HG02943 (cell line): ENCODE measurements around the gene SNRPB2.

Experiments used
- ATAC-seq: cut with Tn5 transposase; IDR thresholded peaks from one replicate; pipeline ENCODE4 v1.9.1; 2021; ENCODE audit warnings: mild to moderate bottlenecking, low read depth, moderate library complexity; ENCODE audit not compliant: unreplicated experiment

The SNRPB2 gene

DNA sequence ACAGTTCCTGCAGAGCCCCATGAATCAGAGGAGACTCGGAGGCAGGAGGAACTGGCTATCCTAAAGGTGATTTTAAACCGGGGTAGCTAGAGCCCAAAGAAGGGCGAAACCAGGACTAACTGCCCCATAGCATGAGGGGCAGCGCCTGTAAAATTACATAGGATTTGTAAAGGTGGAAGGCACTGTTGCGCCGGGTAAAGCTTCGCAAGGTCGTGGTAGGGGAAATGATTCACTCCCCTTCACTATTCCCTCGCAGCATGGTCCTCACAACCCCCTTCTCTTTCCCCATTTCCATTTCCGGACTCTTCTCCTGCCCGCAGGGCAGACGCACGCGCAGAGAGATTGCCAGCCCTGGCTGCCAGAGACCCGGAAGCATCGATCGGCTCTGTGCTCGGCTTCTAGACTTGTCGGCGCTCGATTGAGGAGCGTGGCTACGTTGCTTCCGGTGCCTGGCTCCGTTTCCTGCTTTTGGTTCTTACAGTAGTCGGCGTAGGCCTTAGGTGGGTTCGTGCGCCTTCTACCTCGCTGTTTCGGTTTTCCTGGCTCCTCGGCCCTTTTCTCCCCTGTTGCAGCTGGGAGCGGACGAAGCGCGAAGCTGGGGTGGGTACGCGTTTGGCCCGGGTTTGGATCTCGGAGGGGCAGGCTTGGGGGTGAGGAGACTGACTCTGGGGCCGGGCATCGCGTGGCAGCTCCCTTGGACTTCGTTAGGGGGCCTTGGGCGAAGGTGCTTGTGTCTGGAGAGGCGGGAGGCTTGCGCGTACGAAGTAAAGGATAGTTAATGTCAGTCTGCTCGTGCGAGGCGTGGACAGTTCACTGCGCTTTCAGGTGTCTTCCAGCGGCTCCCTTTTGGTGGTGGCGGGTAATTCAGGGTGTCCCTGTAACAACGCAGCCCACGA is at the start of gene SNRPB2:
TSS of gene SNRPB2 (plus strand) at position 462 of the 896 bp plus-strand sequence. CDS start 1,677 bp downstream, outside the sequence.
- ATAC-seq = peak; percentile 99

DNA sequence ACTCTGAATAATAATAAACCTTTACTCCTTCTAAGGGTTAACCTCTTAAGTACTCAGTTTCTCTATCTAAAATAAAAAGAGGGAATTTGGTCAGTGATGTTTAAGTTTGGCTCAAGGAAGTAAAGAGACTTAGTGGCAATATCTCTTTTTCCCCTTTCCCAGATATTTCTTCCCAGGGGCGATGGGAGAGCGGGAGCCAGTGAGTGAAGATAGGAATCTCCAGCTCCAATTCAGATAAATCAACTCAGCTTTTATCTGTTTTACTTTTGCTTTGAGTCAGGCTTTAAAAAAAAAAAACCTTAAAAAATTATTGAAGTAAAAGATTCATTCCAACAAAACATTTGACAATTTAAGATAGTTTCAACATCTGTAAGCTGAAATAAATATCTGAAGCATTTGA is 45.4 kb upstream of the SNRPB2 start:
- no peak for ATAC-seq

DNA sequence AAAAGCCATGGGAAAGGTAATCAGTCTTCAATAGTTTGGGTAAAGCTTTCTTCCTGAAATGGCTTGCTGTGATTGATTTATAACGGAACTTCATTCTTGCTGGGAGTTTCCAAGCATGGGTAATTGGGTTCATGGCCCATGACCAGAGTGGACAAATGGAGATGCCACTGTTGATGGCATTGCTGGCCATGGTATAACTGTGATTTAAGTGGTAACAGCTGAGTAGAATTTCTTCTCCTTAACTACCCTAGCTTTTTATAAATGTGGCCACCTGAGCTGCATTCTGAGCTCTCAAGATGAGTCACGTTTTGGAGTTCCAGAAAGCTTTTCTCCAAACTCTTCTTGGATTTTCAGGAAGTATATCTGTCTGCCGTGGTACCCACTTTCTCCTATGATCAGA is 39.9 kb upstream of the SNRPB2 start:
- ATAC-seq = no peak

DNA sequence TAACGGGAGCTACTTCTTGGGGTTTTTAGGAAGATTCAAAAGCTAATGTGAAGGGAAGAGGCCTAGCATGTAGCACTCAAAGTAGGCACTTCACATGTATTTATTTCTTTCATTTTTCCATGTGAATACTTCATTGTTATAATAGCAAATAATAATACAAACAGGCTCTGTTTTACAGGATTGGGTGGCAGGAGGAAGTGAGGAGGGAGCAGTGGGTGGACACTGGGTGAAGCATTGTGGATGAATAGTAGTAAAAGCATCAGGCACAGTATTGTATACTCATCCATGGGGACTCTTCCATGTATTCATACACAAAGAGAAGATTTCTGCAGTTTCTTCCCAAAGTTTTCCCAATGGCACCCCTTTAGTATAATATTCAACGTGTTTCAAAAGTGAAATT is 38.4 kb upstream of the SNRPB2 start:
- ATAC-seq = no peak

DNA sequence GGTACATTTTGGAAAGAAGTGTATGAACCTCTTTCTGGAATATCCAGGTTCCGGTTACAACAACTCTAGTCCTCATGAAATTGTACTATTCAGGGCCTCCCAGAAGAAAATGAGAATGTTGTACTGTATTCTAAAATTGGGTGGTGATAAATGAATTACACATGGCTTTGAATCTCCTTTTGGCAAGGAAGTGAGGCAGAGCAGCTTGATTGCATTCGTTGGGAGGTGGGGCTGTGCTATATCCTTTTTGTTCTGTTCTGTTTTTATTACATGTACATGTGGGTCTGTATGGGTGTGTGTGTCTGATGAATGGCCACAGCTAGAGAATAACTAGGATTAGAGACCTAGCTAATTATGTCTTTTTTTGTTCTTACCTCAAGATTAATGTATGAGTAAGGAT is 37.8 kb upstream of the SNRPB2 start:
- no peak for ATAC-seq

DNA sequence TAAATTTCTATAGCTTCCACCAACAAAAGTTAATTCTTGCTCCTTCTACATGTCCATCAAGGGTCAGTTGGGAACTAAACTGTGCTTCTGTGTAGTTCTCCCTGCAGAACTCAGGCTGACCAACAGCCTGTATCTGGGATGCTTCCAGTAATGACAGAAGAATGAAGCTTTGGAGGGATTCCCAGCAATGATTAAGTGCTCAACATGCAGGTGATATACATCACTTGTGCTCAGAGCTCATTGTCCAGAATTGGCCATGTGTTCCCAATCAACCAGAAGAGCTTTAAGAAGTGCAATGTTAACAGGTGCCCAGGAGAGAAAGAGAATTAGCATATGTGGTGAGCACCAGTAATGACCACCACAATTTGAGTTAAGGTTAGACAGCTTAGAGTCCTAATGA is 37.4 kb upstream of the SNRPB2 start:
- ATAC-seq = no peak

DNA sequence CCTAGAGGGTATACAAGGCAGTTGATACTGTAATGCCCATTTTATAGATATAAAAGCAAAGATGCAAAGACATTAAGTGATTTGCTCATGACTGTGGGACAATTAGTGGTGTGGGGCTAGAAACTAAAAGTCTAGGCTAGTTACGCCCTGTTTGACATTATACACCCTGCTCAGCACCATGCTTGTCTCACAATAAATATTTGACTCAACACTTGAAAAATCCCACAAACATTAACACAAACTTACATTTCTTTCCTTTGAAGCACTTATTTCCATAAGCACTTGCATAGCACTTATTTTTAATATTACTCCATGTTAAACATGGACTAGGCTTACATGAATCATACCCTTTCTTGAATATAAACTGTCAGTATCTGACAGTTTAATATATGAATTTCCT is 36.5 kb upstream of the SNRPB2 start:
- ATAC-seq = no peak

DNA sequence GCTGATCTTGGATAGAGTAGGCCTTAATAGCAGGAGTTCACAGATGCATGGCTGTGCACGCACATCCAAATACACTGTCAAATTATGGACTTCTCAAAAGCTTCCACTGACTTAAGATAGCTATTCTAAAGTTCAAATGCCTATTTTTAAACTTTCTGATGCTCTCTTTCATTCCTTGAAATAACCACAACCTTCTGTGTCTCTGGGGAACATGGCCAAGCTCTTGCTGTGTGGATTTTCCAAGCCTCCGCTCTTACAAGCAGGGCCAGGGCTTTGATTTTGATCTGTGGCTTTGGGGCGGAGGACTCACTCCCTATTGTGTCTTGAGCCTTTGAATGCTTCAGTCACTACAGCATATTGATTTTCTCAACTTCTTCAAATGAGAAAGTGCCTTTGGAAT is 35.7 kb upstream of the SNRPB2 start:
- ATAC-seq = no peak

DNA sequence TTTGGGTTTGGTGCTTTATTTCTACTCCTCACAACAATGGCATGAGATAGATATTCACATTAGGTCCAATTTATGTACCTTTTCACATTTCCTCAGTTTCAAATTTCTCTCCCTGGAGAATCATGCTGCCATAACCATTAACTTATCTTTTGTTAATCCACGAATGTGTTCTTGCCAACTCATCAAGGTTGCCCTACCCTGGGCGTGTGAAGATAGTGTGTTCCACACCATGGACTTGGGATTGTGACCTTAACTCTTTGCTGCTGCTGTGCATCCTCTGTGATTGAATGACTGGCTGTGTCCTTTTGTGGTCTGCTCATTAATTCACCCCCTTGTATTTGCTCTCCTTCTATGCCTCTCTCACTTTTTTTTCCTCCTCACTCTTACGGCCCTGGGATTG is 34.2 kb upstream of the SNRPB2 start:
- no peak for ATAC-seq

DNA sequence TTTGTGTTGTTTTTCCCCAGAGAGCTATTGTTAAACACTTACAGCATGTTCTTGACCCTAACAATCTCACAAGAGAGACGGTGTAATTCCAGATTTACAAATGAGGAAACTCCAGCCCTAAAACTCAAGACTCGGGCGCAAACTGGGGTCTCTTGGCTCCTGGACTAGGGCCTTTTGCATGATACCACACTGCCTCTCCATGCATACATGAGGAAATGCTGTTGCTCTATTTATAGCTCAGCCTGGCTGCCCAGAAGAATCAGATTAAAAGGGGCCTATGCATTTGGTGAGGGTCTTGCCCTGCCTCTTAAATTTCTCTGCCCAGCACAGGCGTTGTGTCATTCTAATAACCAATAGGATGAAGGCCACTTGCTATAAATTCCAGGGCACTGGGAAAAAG is 30.5 kb upstream of the SNRPB2 start:
- no peak for ATAC-seq

DNA sequence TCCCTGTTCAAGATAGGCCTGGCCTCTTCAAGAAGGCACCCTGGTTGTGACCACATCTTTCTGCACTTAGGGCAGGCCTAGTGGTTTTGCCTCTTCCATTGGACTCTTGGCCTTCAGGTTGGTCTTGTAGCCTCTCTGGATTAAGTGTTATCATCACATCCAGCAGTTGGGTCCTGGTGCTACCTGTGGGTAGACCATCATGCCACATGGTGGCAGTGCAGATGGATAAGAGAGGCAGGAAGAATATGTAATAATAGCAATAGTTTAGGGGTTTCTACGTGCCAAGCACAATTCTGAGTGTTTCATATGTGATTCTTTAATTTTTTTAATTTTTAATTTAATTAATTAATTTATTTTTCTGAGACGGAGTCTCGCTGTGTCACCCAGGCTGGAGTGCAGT is 28.5 kb upstream of the SNRPB2 start:
- no peak for ATAC-seq

DNA sequence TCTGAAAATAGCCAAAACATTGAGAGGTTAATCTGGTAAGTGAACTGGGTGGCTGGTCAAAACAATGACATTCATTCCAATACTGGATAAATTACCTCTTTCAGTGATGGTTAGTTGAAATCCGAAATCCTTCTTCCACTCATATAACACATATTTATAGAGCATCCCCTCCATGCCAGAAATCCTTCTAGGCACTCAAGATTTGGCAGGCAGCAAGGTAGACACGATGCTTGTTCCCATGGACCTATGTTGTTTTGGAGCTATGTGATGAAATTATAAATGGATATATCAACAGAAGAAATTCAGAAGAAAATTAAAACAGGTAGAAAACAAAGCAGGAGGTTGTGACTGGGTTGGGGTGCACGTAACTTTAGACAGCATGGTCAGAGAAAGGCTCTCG is 26.3 kb upstream of the SNRPB2 start:
- ATAC-seq = no peak

DNA sequence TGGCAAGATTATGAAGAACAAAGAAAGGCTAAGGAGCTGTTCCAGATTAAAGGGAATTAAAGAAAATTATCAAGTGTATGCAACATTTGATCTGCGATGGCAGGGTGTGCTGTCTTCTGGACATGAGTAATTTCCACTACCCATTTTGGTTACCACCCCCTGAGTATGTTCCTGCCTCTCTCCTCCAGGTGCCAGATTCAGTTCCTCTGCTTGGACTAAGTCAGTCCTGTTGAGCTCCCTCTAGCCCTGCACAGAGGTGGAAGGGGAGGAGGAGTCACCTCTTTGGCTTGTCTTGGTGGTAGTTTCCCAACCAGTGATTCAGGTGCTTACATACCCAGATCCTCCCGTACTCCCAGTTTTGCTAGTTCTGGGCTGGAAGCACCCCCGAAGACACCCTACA is 22.2 kb upstream of the SNRPB2 start:
- ATAC-seq = no peak

DNA sequence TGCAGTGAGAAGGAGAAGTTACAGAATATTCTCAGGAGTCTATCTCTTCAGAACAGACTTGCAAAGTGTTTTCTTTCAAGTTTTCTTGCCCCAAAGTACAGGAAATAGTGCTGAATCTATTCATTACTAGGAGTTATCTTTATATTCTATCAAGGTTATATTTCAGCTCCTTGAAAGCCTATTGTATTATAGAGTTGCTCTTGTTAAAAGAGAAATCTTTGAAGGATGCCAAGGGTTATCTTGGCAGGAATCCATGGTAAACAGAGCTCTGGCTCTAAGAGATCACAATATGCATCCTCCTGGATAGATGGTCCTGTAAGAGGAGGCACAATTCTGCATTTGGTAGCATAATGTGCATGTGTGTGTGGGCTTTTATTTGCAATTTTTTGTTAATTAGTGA is 21.2 kb upstream of the SNRPB2 start:
- peak; percentile 21 for ATAC-seq

DNA sequence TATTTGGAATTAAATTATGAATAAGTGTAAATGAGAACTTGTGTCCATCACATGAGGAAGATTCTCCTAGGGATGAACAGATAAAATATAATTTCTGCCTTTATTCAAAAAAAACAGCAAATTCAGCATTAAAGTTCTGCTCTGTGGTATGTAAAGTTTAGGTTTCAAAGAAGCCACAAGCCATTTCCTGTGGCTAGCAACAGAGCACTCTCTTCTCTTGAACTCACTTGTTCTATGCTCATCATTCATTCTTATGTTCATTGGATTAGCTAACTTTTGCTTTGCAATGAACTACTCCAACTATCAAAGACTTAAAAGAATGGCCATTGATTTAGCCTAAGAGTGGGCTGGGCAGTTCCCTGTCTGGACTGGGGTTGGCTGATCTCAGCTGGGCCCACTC is 20.8 kb upstream of the SNRPB2 start:
- ATAC-seq = peak; percentile 59

DNA sequence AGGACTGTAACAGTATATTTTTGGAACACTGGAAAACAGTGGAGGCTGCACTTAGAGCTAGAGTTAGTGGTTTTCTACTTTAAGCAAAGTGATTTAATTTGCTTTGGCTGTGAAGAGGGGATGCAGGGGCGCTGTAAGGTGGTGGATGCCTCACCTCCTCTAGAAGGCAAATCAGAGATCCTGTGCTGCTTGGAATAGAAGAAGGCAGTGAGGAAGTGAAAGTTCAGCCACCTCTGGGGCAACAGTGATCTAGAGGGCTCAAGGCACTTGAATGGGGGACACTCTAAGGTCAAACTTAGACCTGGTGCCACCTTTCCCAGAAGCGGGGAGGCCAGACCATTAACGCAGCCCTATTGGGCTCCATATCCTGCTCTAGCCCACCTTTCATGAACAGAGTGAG is 19.0 kb upstream of the SNRPB2 start:
- no peak for ATAC-seq

DNA sequence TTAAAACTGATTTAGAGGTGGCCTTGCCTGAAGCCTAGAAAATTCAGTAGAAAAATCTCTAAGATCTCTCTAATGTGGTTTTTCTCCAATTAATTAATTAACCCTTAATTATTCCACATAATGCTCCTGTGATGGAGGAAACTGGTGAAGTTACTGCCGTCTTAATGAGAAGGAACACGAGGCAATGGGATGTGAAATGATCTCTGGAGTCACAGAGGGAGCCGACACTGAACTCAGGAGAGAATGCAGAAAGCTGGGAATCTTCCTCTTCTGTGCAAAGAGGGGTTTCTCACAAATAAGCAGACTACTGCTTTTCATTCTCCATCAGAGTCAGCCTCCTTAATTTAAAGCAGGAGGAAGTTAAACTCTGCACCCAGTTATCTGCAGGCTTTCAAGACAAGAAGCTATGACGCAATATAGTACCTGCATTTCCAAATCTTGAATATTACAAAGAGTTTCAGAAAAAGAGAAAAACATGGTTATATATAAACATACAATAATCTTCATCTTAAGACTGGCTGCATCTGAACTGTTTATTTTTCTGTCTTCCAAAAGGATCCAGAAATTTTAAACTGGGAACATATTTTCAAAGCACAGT is 18.1 kb upstream of the SNRPB2 start:
- no peak for ATAC-seq

DNA sequence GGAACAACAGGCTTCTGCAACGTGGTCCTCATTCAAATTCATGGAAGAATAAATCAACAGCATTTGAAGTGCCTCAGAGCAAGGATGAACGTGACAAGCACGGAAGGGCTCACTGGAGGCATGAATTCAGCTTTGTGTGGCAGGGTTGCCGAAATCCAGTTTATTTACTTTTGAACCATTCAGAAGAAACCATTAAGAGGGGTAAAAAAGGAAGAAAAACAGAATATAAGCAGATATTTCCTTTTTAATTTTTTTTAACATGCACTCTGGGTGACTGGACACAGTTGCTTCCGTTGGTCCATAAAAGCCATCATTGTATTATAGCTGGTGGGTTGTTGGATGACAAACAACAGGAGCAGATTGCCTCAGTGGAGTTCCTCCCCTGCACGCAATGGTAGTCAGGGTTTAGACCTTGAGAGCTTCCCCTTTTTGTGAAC is 17.3 kb upstream of the SNRPB2 start:
- no peak for ATAC-seq

DNA sequence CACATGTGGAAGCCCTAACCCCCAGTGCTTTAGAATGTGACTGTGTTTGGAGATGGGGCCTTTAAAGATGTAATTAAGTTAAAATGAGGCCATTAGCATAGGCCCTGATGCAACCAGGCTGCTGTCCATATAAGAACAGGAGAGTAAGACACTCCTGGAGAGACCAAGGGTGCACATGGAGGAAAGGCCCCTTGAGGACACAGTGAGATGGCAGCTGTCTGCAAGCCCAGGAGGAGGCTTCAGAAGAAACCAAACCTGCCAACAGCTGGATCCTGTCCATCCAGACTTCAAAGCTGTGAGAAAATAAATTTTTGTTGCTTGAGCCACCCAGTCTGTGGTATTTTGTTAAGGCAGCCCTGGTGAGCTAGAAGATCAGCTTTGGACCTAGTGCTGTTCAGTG is 16.8 kb upstream of the SNRPB2 start:
- no peak for ATAC-seq

DNA sequence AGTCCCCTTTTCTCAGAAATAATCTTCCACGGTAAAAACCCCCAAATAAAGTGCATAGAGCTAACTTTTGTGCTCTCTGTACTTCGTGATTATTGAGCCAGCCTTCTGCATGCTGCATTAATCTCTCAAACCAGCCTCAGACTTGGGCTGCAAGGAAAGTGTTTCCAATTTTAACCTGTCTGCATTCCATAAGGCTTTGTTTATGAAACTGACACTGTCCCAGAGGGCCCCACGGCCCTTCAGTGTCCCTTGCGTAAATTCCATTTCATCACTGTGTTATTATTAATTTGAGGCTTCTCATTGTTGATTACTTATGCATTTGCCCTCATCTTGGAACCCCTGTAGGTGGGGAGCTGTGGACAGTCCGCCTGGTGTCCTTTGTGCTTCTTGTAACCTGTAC is 15.6 kb upstream of the SNRPB2 start:
- no peak for ATAC-seq

DNA sequence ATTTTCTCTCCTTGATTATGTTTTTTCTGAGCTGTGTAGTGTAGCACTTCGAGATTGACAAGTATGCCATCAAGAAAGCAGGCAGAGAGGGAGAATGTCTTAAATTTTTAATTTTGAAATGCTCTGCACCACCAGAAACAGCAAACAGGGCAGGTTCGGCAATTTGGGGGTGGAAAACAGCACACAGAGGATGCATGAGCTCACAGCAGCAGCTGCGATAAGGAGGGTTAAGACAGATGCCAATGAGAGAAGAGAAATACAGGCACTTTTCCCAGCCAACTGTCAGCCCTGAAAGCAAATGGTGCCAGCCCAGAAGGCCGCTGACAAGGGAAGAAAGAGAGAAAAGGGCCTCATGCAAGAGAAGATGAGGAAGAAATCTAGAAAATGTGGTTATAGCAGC is 15.1 kb upstream of the SNRPB2 start:
- ATAC-seq = no peak

DNA sequence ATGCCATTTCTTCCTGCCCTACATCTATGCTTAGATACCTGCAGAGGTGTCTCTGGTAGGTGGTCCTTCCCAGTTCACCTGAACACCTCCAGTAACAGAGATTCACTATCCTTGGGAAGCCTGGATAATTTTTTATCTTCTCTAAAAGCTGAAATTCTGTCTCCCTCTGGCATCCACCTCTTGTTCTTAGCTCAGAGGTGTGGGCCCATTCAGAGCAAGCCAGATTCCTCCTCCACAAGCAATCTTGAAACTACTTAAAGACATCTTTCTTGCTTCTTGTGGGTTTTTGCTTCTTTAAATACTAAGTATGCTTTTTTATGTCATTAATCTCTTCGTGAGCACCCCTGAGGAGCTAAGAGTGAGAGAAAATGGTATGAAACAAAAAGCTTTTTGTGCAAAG is 10.4 kb upstream of the SNRPB2 start:
- no peak for ATAC-seq
